T-helper 1 cell treated with Interleukin-12 subunit alpha and Interleukin-12 subunit beta and Interleukin-4 antibody, amounts not matched to agents 30 μg/mL and 1 μg/mL, for 36 hours (primary cell): ENCODE results near the gene PCED1B.
"Not testable (repeated sequence)": the region's sequence is repeated elsewhere in the genome, so short reads cannot be mapped to it uniquely, and the experiment has no call there.

Source experiments
- H3K27ac Mint-ChIP-seq: one replicate; pipeline ENCODE4 v1.8.0; 2021; ENCODE audit warnings: mild to moderate bottlenecking, mixed read lengths
- H3K27me3 Mint-ChIP-seq: one replicate; pipeline ENCODE4 v1.8.0; 2021; ENCODE audit warnings: low read depth, mixed read lengths
- H3K36me3 Mint-ChIP-seq: one replicate; pipeline ENCODE4 v1.8.0; 2021; ENCODE audit warnings: low read depth, mixed read lengths
- H3K4me1 Mint-ChIP-seq: one replicate; pipeline ENCODE4 v1.8.0; 2021; ENCODE audit warnings: low read depth, mixed read lengths
- H3K4me3 Mint-ChIP-seq: one replicate; pipeline ENCODE4 v1.8.0; 2021; ENCODE audit warnings: mild to moderate bottlenecking, moderate library complexity, mixed read lengths
- H3K9me3 Mint-ChIP-seq: one replicate; pipeline ENCODE4 v1.8.0; 2021; ENCODE audit warnings: mixed read lengths

PCED1B gene

GRCh38 chr12:47201190-47201589 lies 121.8 kb downstream of the PCED1B start:
- H3K27ac Mint-ChIP-seq, H3K4me3 Mint-ChIP-seq, H3K27me3 Mint-ChIP-seq, H3K9me3 Mint-ChIP-seq: not testable (repeated sequence)
- peaks cover 21% of the 10 kb centered on the region for H3K4me1 Mint-ChIP-seq
- peaks cover 32% of the 10 kb centered on the region for H3K36me3 Mint-ChIP-seq

- no peaks in the 10 kb centered on the region for H3K9me3 Mint-ChIP-seq
- H3K4me3 Mint-ChIP-seq, result no peak overlapping the region
- no peaks in the 10 kb centered on the region for H3K27me3 Mint-ChIP-seq
- H3K27ac Mint-ChIP-seq, result no peak overlapping the region
- H3K36me3 Mint-ChIP-seq, result peaks cover 39% of the 10 kb centered on the region
- peaks cover 31% of the 10 kb centered on the region for H3K4me1 Mint-ChIP-seq
Measured at GRCh38 chr12:47202176-47202575, 122.8 kb downstream of the PCED1B start.

DNA sequence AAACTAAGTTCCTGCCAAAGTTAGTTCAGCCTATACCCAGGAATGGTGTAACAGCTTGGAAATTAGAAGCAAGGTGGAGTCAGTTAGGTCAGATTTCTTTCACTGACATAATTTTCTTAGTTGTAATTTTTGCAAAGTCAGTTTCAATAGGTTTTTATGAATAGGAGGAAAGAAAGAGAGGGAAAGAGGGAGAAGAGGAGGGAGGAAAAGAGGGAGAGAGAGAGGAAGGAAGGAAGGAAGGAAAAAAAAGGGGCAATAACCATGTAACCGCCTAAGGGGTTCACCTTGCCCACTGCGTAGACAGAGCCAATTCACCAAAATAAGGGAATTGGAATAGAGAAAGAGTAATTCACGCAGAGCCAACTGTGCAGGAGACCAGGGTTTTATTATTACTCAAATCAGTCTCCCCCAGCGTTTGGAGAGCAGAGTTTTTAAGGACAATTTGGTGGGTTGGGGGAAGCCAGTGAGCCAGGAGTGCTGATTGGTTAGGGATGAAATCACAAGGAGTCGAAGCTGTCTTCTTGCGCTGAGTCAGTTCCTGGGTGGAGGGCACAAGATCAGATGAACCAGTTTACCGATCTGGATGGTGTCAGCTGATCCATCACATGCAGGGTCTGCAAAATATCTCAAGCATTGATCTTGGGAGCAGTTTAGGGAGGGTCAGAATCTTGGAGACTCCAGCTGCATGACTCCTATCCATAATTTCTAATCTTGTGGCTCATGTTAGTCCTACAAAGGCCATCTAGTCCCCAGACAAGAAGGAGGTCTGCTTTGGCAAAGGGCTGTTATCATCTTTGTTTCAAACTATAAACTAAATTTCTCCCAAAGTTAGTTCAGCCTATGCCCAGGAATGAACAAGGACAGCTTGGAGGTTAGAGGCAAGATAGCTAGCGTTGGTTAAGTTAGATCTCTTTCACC lies 126.4 kb downstream of the PCED1B start:
- Mint-ChIP-seq H3K4me1 (peaks cover 48% of the 10 kb centered on the region), H3K36me3 (peaks cover 42% of the 10 kb centered on the region), H3K27me3 (no peaks in the 10 kb centered on the region), H3K27ac (peak overlapping the region; percentile 86), H3K9me3 (no peaks in the 10 kb centered on the region), H3K4me3 (peak overlapping the region; percentile 65)

- H3K36me3 Mint-ChIP-seq, result peaks cover 40% of the 10 kb centered on the region
- peaks cover 52% of the 10 kb centered on the region for H3K4me1 Mint-ChIP-seq
- peak overlapping the region; percentile 86 for H3K27ac Mint-ChIP-seq
- H3K27me3 Mint-ChIP-seq, result no peaks in the 10 kb centered on the region
- H3K9me3 Mint-ChIP-seq, result no peaks in the 10 kb centered on the region
- H3K4me3 Mint-ChIP-seq, result peak overlapping the region; percentile 65
Measured at GRCh38 chr12:47206450-47207339, 127.3 kb downstream of the PCED1B start.

GRCh38 chr12:47207340-47207717 lies 127.9 kb downstream of the PCED1B start:
- H3K9me3 Mint-ChIP-seq, result no peaks in the 10 kb centered on the region
- peaks cover 56% of the 10 kb centered on the region for H3K4me1 Mint-ChIP-seq
- peaks cover 42% of the 10 kb centered on the region for H3K36me3 Mint-ChIP-seq
- peak overlapping the region; percentile 86 for H3K27ac Mint-ChIP-seq
- no peaks in the 10 kb centered on the region for H3K27me3 Mint-ChIP-seq
- peak overlapping the region; percentile 65 for H3K4me3 Mint-ChIP-seq

DNA sequence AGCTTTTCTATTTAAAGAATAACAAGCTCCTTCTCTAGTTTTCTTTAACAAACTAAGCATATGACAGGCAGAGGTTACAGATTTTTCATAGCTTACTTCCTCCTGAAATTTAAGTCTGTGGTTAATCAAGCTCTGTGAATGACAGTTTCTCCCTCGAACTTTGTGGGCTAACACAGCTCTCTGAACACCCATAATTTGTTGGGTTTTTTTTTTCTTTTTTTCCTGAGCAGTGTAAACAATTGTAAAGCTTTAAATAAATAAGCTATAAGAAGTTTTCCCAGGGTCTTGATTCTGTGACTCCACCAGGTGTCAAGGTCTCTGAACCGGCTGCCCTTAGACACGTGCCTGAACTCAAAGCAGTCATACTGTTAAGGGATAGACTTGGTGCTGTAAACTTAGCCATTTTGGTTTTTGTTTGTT lies 128.4 kb downstream of the PCED1B start:
- Mint-ChIP-seq H3K4me1 (peaks cover 58% of the 10 kb centered on the region), H3K27me3 (no peaks in the 10 kb centered on the region), H3K9me3 (no peaks in the 10 kb centered on the region), H3K27ac (peak overlapping the region; percentile 86), H3K4me3 (peak overlapping the region; percentile 65), H3K36me3 (peaks cover 42% of the 10 kb centered on the region)

- Mint-ChIP-seq H3K36me3 (peaks cover 45% of the 10 kb centered on the region), H3K4me3 (no peak overlapping the region), H3K27ac (no peak overlapping the region), H3K4me1 (peaks cover 65% of the 10 kb centered on the region), H3K27me3 (no peaks in the 10 kb centered on the region), H3K9me3 (no peaks in the 10 kb centered on the region)
Measured at GRCh38 chr12:47209014-47209413, 129.6 kb downstream of the PCED1B start.

DNA sequence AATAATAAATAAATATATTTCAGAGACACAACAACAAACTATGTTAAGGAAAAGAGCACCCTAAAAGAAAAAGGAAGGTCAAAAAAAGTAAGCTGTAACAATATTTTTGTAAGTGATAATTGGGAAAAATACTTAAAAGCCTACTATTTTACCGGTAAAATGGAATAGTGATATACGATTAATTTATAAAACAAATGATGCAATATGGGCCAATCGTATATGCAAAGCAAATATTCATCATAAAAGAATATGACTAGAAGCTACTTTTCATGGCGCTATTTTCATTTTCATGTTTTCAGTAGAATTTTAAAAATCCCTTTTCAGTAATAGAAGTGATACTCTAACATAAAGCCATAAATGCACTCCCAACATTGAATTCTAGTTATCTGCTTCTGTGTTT lies 131.4 kb downstream of the PCED1B start:
- Mint-ChIP-seq H3K27ac (peak overlapping the region; percentile 56), H3K9me3 (no peaks in the 10 kb centered on the region), H3K27me3 (no peaks in the 10 kb centered on the region), H3K36me3 (peaks cover 41% of the 10 kb centered on the region), H3K4me3 (peak overlapping the region; percentile 66), H3K4me1 (peaks cover 64% of the 10 kb centered on the region)

GRCh38 chr12:47212701-47213039 lies 133.2 kb downstream of the PCED1B start:
- no peaks in the 10 kb centered on the region for H3K27me3 Mint-ChIP-seq
- peak overlapping the region; percentile 87 for H3K27ac Mint-ChIP-seq
- H3K4me3 Mint-ChIP-seq, result peak overlapping the region; percentile 97
- no peaks in the 10 kb centered on the region for H3K9me3 Mint-ChIP-seq
- peaks cover 48% of the 10 kb centered on the region for H3K4me1 Mint-ChIP-seq
- H3K36me3 Mint-ChIP-seq, result peaks cover 39% of the 10 kb centered on the region

DNA sequence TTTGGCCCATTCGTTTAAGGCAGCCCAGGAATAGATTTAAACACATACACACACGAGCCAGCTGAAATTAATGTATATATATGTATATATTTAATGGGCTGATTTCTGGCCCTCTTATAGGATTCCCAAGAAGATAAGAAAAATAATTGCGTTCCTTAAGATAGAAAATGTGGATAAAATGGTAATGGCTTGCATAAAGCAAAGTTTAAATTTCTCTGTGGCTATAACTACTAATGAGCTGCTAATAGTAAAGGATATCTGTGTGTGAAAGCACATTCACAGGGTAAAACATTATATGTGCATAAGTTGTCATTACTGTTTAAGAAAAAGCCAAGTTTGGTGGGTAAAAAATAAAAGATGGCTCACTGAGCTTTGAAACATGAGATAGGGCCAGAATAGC lies 134.0 kb downstream of the PCED1B start:
- H3K27me3 Mint-ChIP-seq, result no peaks in the 10 kb centered on the region
- H3K4me1 Mint-ChIP-seq, result peaks cover 49% of the 10 kb centered on the region
- peaks cover 42% of the 10 kb centered on the region for H3K36me3 Mint-ChIP-seq
- H3K9me3 Mint-ChIP-seq, result no peaks in the 10 kb centered on the region
- peak overlapping the region; percentile 87 for H3K27ac Mint-ChIP-seq
- peak overlapping the region; percentile 97 for H3K4me3 Mint-ChIP-seq

- peaks cover 38% of the 10 kb centered on the region for H3K36me3 Mint-ChIP-seq
- no peaks in the 10 kb centered on the region for H3K27me3 Mint-ChIP-seq
- peaks cover 42% of the 10 kb centered on the region for H3K4me1 Mint-ChIP-seq
- no peaks in the 10 kb centered on the region for H3K9me3 Mint-ChIP-seq
- H3K4me3 Mint-ChIP-seq, result peak overlapping the region; percentile 97
- H3K27ac Mint-ChIP-seq, result peak overlapping the region; percentile 87
Measured at GRCh38 chr12:47214001-47214619, 134.7 kb downstream of the PCED1B start.

DNA sequence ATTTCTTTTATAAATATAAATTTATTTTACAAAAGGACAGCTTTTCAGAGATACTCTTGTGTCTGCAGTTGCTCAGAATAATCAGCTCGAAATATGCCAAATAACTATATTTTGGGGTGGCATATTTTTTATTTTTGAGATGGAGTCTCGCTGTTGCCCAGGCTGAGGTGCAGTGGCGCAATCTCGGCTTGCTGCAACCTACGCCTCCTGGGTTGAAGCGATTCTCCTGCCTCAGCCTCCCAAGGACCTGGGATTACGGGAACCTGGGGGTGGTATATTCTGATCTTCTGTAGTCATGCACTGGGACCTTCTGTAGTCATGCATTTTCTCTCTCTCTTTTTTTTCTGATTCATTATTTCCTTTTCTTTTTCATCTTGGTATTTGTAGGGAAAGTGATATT lies 135.3 kb downstream of the PCED1B start:
- Mint-ChIP-seq H3K4me3 (peak overlapping the region; percentile 97), H3K4me1 (peaks cover 44% of the 10 kb centered on the region), H3K9me3 (no peaks in the 10 kb centered on the region), H3K27ac (peak overlapping the region; percentile 98), H3K36me3 (peaks cover 35% of the 10 kb centered on the region), H3K27me3 (no peaks in the 10 kb centered on the region)

GRCh38 chr12:47216150-47216677 lies 136.8 kb downstream of the PCED1B start:
- H3K36me3 Mint-ChIP-seq, result peaks cover 37% of the 10 kb centered on the region
- H3K4me1 Mint-ChIP-seq, result peaks cover 45% of the 10 kb centered on the region
- H3K27ac Mint-ChIP-seq, result peak overlapping the region; percentile 98
- H3K27me3 Mint-ChIP-seq, result no peaks in the 10 kb centered on the region
- H3K9me3 Mint-ChIP-seq, result no peaks in the 10 kb centered on the region
- H3K4me3 Mint-ChIP-seq, result peak overlapping the region; percentile 97

DNA sequence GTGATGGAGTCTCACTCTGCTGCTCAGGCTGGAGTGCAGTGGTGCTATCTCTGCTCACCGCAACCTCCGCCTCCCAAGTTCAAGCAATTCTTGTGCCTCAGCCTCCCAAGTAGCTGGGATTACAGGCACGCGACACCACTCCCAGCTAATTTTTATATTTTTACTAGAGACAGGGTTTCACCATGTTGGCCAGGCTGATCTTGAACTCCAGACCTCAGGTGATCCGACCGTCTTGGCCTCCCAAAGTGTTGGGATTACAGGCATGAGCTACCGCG lies 138.1 kb downstream of the PCED1B start:
- H3K36me3 Mint-ChIP-seq, result peaks cover 41% of the 10 kb centered on the region
- H3K4me1 Mint-ChIP-seq, result peaks cover 46% of the 10 kb centered on the region
- H3K27ac Mint-ChIP-seq, result peak overlapping the region; percentile 98

More for the DNA sequence above, 138.1 kb downstream of the PCED1B start:
- not testable (repeated sequence) for H3K27me3 Mint-ChIP-seq, H3K9me3 Mint-ChIP-seq
- H3K4me3 Mint-ChIP-seq, result peak overlapping the region; percentile 97
